GM18526 (cell line): ENCODE measurements around the gene CFAP44.

Experiments used
- POLR2A ChIP-seq: IDR thresholded peaks from 3 replicates; pipeline ENCODE4 v1.6.1; 2011; ENCODE audit not compliant: insufficient read length; ENCODE audit errors: extremely low read depth

CFAP44 gene, protein sequence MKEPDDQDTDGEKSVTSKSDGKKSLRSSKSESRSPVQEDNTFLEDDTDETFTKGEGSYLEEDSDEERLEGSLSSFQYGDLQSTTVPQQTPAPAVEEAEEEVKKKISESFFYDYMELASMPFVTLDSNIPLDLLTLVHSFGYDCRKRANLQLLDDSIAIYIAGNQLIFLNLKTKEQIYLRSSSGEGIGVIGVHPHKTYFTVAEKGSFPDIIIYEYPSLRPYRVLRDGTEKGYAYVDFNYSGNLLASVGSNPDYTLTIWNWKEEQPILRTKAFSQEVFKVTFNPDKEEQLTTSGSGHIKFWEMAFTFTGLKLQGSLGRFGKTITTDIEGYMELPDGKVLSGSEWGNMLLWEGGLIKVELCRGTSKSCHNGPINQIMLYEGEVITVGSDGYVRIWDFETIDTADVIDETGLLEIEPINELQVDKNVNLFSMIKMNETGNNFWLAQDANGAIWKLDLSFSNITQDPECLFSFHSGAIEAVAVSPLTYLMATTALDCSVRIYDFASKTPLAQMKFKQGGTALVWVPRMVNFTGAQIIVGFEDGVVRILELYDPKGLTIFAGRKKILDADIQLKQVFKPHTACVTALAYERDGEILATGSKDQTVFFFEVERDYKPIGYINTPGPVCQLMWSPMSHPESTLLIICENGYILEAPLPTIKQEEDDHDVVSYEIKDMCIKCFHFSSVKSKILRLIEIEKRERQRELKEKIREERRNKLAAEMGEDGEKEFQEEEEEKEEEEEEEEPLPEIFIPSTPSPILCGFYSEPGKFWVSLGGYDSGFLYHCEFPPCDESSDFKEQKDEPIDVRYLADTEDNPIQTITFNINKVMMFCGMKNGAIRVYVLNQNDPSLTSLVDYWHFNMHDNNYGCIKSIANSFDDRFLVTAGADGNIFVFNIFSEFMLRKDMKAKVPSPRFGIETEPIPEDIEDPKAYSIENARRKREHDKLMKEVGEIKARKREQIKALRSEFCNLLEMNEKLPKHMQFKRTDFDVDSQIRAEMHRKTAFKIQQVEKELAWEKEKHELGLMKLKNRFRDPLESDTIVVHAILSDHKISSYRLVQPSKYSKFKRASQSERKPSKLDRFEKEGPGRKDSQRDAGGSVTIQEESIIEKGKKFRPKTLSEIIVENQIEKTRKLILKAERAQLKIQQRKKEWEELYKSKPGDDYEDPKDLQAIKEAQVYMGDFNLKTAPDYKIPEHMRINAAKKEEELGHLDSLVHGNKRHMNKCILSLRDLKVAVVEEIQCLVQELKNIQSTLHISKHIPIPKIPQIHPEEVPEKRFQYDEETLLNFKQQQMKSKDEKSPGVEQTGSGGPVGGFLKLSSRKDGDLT (N-terminal part only)

GRCh38 chr3:113441051-113441770, at the start of gene CFAP44:
Gene CFAP44 (minus strand): TSS chr3:113441493. CDS start chr3:113433664, 7,829 bp downstream.
- TF ChIP-seq POLR2A, result no peak

DNA sequence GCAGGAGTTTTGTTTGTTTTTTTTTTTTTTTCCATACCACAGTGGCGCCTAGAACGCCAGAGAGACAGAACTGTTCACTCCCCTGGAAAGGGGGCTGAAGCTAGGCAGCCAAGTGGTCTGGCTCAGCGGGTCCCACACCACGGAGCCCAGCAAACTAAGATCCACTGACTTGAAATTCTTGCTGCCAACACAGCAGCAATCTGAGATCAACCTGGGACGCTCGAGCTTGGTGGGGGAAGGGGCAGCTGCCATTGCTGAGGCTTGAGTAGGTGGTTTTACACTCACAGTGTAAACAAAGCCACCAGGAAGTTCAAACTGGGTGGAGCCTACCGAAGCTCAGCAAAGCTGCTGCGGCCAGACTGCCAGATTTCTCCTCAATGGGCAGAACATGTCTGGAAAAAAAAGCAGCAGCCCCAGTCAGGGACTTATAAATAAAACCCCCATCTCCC, 43.9 kb upstream of the CFAP44 start:
- no peak for TF ChIP-seq POLR2A

GRCh38 chr3:113468539-113468938, 27.2 kb upstream of the CFAP44 start:
- no peak for TF ChIP-seq POLR2A

DNA sequence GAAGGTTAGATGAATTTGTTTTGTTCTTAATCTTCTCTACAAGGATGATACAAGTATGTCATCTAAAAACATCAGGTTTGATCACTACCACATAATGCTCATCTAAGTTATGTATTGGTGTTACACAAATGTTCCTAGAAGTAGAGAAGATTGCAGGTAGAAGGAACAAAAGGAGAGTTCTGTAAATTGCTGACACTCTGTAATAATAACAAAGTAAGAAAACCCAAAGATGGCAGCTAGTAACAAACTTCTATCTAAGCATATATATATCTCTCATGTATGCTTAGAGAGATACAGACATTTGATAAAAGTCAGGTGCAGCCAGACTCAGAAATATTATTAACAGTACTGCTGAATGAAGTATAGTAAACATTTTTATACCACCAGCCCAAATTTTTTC, 20.2 kb upstream of the CFAP44 start:
- TF ChIP-seq POLR2A, result no peak

DNA sequence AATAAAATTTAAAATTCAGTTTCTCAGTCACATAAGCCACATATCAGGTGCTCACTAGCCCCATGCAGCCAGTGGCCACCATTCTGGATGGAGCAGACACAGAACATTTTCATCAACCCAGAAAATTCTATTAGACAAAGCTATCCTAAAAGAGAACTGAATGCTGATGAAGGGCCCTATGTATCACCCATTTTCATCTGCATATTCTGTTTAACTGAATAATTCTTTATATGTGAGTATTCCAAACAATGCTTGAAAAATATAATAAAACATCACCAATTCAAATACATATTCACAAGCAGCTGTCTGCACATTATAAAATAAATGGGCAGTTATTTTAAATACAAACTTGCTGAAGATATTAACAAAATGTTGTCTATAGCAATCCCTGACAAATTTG, 14.2 kb upstream of the CFAP44 start:
- no peak for TF ChIP-seq POLR2A

DNA sequence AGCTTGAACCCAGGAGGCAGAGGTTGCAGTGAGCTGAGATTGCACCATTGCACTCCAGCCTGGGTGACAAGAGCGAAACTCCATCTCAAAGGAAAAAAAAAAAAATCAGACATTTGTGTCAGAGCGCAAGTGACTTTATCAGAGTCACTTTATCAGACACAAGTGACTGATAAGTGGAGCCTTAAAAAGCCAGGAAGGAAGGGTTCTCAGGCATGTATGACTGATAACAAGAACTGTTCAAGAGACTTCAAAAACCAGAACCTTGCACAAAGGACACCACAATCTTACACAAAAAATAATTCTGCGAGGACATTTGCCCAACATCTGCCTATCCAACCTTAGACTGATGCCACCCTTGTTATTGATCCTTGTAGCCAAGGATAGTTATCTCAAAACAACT, 13.3 kb upstream of the CFAP44 start:
- no peak for TF ChIP-seq POLR2A

GRCh38 chr3:113454057-113454456, 12.8 kb upstream of the CFAP44 start:
- no peak for TF ChIP-seq POLR2A

DNA sequence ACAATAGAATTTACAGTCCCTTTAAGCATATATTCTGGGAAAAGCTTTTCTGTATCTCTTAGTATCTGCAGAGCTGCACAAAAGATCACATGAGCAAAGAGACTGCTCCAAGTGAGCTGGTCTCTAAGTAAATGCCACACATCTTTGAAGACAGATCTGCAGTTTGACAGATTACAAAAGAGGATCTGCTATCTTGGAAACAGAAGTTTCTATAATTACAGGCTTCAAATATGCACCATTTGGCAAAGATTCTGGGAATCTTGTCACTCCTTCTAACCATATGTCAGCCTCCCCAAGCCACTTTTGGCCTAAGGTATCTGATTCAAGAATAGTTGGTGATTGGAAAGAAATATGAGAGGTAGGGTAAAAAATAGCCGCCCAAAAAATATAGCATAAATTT, 9.6 kb upstream of the CFAP44 start:
- TF ChIP-seq POLR2A, result no peak

DNA sequence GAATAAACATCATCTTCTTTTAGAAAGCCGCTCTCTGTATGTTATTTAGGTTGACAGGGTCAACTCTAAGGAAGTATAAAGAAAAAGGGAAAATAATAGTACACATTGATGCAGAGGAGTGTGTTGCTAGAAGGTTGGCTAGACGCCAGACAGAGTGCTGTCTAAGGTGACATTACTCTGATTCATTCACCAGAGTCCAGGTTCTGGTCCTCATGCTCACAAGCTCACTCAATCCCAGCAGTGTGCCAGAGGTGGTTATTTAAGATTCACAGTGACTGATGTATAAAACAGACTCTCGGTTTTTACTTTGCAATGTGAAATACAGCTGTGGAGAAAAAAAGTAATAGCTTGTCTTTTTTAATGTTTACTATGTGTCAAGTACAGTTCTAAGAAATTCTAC, 1.7 kb downstream of the CFAP44 start:
- no peak for TF ChIP-seq POLR2A

GRCh38 chr3:113438224-113438623, 3.1 kb downstream of the CFAP44 start:
- TF ChIP-seq POLR2A, result no peak

- TF ChIP-seq POLR2A, result no peak
Measured at GRCh38 chr3:113437411-113437810, 3.9 kb downstream of the CFAP44 start.

GRCh38 chr3:113436809-113437208, 4.5 kb downstream of the CFAP44 start:
- TF ChIP-seq POLR2A, result no peak

DNA sequence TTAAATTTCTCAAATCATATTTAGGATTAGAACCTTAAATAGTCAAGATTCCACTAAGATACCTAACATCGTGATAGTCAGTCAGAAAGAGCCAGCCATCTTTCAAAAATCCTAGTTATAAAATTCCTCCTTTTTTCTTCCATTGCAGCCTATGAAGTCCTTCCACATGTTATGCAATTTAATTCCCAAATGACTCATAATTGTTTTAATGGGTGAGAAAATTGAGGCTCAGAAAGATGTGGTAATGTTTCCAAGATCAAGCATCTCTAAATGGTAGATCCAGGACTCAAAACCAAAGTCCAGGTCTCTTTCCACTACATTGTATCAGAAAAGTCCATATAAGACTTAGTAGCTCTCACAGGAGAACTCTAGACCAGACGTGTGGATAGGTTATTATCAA, 9.5 kb downstream of the CFAP44 start:
- TF ChIP-seq POLR2A, result no peak

- TF ChIP-seq POLR2A, result no peak
Measured at GRCh38 chr3:113428581-113428980, 12.7 kb downstream of the CFAP44 start.
